Measurements from ENCODE around the gene PELI3.
A peak's percentile ranks its signal among the peaks of the same experiment; 100 is the strongest.

PELI3 gene

GRCh38 chr11:66475349-66476172 lies 8.9 kb downstream of the PELI3 start:
- DNase-seq, result no peak

- no peak for DNase-seq
Measured at GRCh38 chr11:66476173-66476840, 9.6 kb downstream of the PELI3 start.

- no peak for DNase-seq
Measured at GRCh38 chr11:66476841-66477251, 10.1 kb downstream of the PELI3 start.

- no peak for DNase-seq
Measured at GRCh38 chr11:66477263-66478201, 10.8 kb downstream of the PELI3 start.

- DNase-seq, result no peak
Measured at GRCh38 chr11:66478729-66479393, 12.2 kb downstream of the PELI3 start.

- no peak for DNase-seq
Measured at GRCh38 chr11:66479394-66480116, 12.8 kb downstream of the PELI3 start.

- DNase-seq, result peak; percentile 58
Measured at GRCh38 chr11:66480117-66480938, 13.6 kb downstream of the PELI3 start, which contains the start of gene DPP3. Gene DPP3, plus strand, starts transcription at chr11:66480434. Its CDS starts 1,767 bp downstream, at chr11:66482201.

GRCh38 chr11:66484806-66485380 lies 18.2 kb downstream of the PELI3 start:
- no peak for DNase-seq

GRCh38 chr11:66488957-66489356 lies 22.3 kb downstream of the PELI3 start:
- no peak for DNase-seq

- no peak for DNase-seq
Measured at GRCh38 chr11:66489636-66490035, 22.9 kb downstream of the PELI3 start.

- DNase-seq, result no peak
Measured at GRCh38 chr11:66491315-66491935, 24.7 kb downstream of the PELI3 start.

GRCh38 chr11:66492161-66492865 lies 25.6 kb downstream of the PELI3 start:
- DNase-seq, result peak; percentile 70

- no peak for DNase-seq
Measured at GRCh38 chr11:66493130-66493529, 26.4 kb downstream of the PELI3 start.

GRCh38 chr11:66494458-66494857 lies 27.8 kb downstream of the PELI3 start:
- no peak for DNase-seq

GRCh38 chr11:66494935-66495334 lies 28.2 kb downstream of the PELI3 start:
- DNase-seq, result no peak

GRCh38 chr11:66495401-66495854 lies 28.7 kb downstream of the PELI3 start:
- no peak for DNase-seq

GRCh38 chr11:66497206-66497605 lies 30.5 kb downstream of the PELI3 start:
- no peak for DNase-seq

- DNase-seq, result no peak
Measured at GRCh38 chr11:66498506-66498905, 31.8 kb downstream of the PELI3 start.

- DNase-seq, result no peak
Measured at GRCh38 chr11:66505276-66505816, 38.6 kb downstream of the PELI3 start.
